Islet of Langerhans (tissue), 1 donor: ENCODE data around the gene CYB5R3.

Experiments used
- FAIRE-seq: peaks from one replicate; lab custom pipeline; 2011; peaks lifted over from hg19 to GRCh38; lab: Jason Lieb, UNC

The CYB5R3 gene

GRCh38 chr22:42645341-42645937 is 3.8 kb downstream of the CYB5R3 start:
- no peak for FAIRE-seq

GRCh38 chr22:42644422-42645340 is 4.5 kb downstream of the CYB5R3 start:
- no peak for FAIRE-seq

GRCh38 chr22:42643634-42644421 is 5.4 kb downstream of the CYB5R3 start:
- no peak for FAIRE-seq

GRCh38 chr22:42642806-42643633 is 6.2 kb downstream of the CYB5R3 start:
- FAIRE-seq = no peak

- no peak for FAIRE-seq
Observed at GRCh38 chr22:42641801-42642413, 7.3 kb downstream of the CYB5R3 start.

GRCh38 chr22:42639541-42640241 is 9.5 kb downstream of the CYB5R3 start:
- no peak for FAIRE-seq

GRCh38 chr22:42637555-42637954 is 11.6 kb downstream of the CYB5R3 start:
- no peak for FAIRE-seq

- FAIRE-seq = no peak
Observed at GRCh38 chr22:42636506-42636905, 12.7 kb downstream of the CYB5R3 start.

GRCh38 chr22:42635531-42635930 is 13.7 kb downstream of the CYB5R3 start:
- FAIRE-seq = no peak

GRCh38 chr22:42633013-42633412 is 16.2 kb downstream of the CYB5R3 start:
- no peak for FAIRE-seq

GRCh38 chr22:42632096-42632495 is 17.1 kb downstream of the CYB5R3 start:
- no peak for FAIRE-seq

GRCh38 chr22:42630901-42631602 is 18.1 kb downstream of the CYB5R3 start:
- no peak for FAIRE-seq

GRCh38 chr22:42630211-42630610 is 19.0 kb downstream of the CYB5R3 start:
- FAIRE-seq = no peak

GRCh38 chr22:42627981-42628380 is 21.2 kb downstream of the CYB5R3 start:
- FAIRE-seq = no peak

- FAIRE-seq = no peak
Observed at GRCh38 chr22:42626951-42627625, 22.1 kb downstream of the CYB5R3 start.

GRCh38 chr22:42626431-42626830 is 22.8 kb downstream of the CYB5R3 start:
- FAIRE-seq = no peak

- no peak for FAIRE-seq
Observed at GRCh38 chr22:42625416-42625815, 23.8 kb downstream of the CYB5R3 start.

GRCh38 chr22:42624551-42625106 is 24.6 kb downstream of the CYB5R3 start:
- no peak for FAIRE-seq

- FAIRE-seq = no peak
Observed at GRCh38 chr22:42623756-42624441, 25.3 kb downstream of the CYB5R3 start.
